NB4 (cell line): Measurements from ENCODE around the gene TSPAN32.

Source experiments
- CTCF ChIP-seq: IDR thresholded peaks from one replicate; pipeline ENCODE4 v1.5.1; 2012; ENCODE audit warnings: low read depth, low read length
- POLR2A ChIP-seq: IDR thresholded peaks from 2 replicates; pipeline ENCODE4 v1.6.1; 2011; ENCODE audit warnings: mild to moderate bottlenecking; ENCODE audit not compliant: insufficient read length; ENCODE audit errors: extremely low read depth

GRCh38 chr11:2320568-2321310 lies 18.9 kb downstream of the TSPAN32 start:
- TF ChIP-seq CTCF (no peak), POLR2A (no peak)
